Measurements from ENCODE around the gene CCDC146. TPM values are rescaled to one million over a fixed set of nuclear protein-coding genes. Genes with fewer than 3 reads are reported as not detected.

The CCDC146 gene
- total and polyA plus RNA-seq, 2 of the 8 experiments (the other 6 are each of a cell fraction or from before 2014, with no cell fraction given), result 0.88 to 2.4 TPM

DNA sequence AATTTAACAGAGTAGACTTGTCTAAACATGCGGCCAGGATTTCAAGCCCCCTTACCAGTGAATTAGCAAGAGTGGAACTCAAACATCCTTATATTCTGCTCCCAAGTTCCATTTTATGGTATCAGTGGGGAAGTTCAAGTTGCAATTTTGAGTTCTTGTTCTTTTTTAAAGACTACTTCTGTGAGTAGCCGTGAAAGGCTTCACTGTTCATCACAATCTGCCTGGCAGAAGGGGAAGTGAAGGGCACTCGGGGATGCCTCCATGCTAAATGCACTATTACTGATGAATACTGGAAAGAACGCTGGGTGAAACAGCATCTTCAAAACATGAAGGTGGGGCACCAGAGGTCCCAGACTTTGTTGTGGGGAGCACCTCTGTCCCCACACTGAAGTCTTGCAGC is 99.7 kb downstream of the CCDC146 start:
- FAIRE-seq, result no peak
- Histone ChIP-seq H2BK120ac (replicated peaks; ENCODE audit: low read depth, low read length) (no peak overlapping the region), H3K36me3 (ENCODE audit: control insufficient read depth in 2 of 4, insufficient read depth in 4 of 4, low read length in 3 of 4) (no peaks in the 10 kb centered on the region)
- TF ChIP-seq BACH1 (IDR thresholded peaks at IDR 0.05; ENCODE audit: low read length), result no peak
- TF ChIP-seq RNF2 (IDR thresholded peaks at IDR 0.05; ENCODE audit: borderline replicate concordance, low read depth, low read length, missing control alignments, poor library complexity, severe bottlenecking), result no peak
- no peak for TF ChIP-seq MAFK (IDR thresholded peaks at IDR 0.05; ENCODE audit: low read depth, low read length)

More for the DNA sequence above, 99.7 kb downstream of the CCDC146 start:
- Histone ChIP-seq H2AK5ac (ENCODE audit: low read depth, low read length) (no peak overlapping the region), H3K4me3 (ENCODE audit: extremely low read depth in 1 of 4, insufficient read depth in 2 of 4, low read depth in 3 of 4, low read length in 4 of 4) (no peak overlapping the region), H3K23me2 (ENCODE audit: low read depth, low read length) (no peaks in the 10 kb centered on the region), H4K8ac (ENCODE audit: extremely low read depth, insufficient read depth, low read length) (no peak overlapping the region), H3K56ac (replicated peaks; ENCODE audit: insufficient read length, low read depth, low read length) (no peak overlapping the region), H3K9me3 (ENCODE audit: insufficient read depth in 2 of 2, low read depth in 1 of 2, low read length in 1 of 2) (peaks cover 0 to 2% of the 10 kb centered on the region in 2 experiments; a peak in 1 of 4 replicates), H2BK20ac (ENCODE audit: low read length) (no peak overlapping the region), H3K9ac (replicated peaks in 1 of 4; ENCODE audit: extremely low read depth in 1 of 4, low read depth in 3 of 4, low read length in 3 of 4) (no peak overlapping the region), H2BK5ac (ENCODE audit: low read depth, low read length) (no peak overlapping the region), H4K91ac (replicated peaks; ENCODE audit: insufficient read length, low read length) (no peak overlapping the region), H2AFZ (ENCODE audit: low read length) (no peak overlapping the region), H2BK12ac (ENCODE audit: low read depth, low read length) (no peak overlapping the region), H3K23ac (ENCODE audit: insufficient read length) (no peak overlapping the region), H3K4me1 (replicated peaks in 1 of 4; ENCODE audit: control insufficient read depth in 3 of 4, insufficient read depth in 4 of 4, low read length in 3 of 4) (no peaks in the 10 kb centered on the region), H2BK15ac (ENCODE audit: low read length) (no peak overlapping the region), H3K14ac (ENCODE audit: insufficient read length) (no peak overlapping the region), H4K20me1 (replicated peaks in 1 of 2; ENCODE audit: control insufficient read depth in 1 of 2, insufficient read depth in 2 of 2, low read length in 2 of 2) (no peaks in the 10 kb centered on the region), H3K18ac (ENCODE audit: extremely low read depth, low read length) (no peak overlapping the region), H3K4me2 (ENCODE audit: insufficient read depth in 1 of 2, low read depth in 2 of 2, low read length in 2 of 2) (no peak overlapping the region), H3K4ac (replicated peaks; ENCODE audit: insufficient read length, low read depth, low read length) (no peak overlapping the region), H4K5ac (ENCODE audit: insufficient read length, low read depth, low read length) (no peak overlapping the region), H3K79me2 (ENCODE audit: control insufficient read depth in 1 of 2, insufficient read depth in 2 of 2, low read length in 2 of 2) (no peaks in the 10 kb centered on the region), H3K27me3 (replicated peaks in 1 of 4; ENCODE audit: control insufficient read depth in 3 of 4, extremely low read depth in 1 of 4, insufficient read depth in 3 of 4, low read length in 3 of 4) (no peaks in the 10 kb centered on the region), H3K27ac (ENCODE audit: low read depth, low read length) (no peak overlapping the region), H3K79me1 (ENCODE audit: low read depth, low read length) (no peaks in the 10 kb centered on the region)
- 91% methylated on average over 4 of the region's 4 CpGs; no CpG with 5 or more reads in 1 of the 2 experiments for WGBS, 2 experiments (ENCODE audit: extremely low coverage in 1 of 2, insufficient coverage in 1 of 2, insufficient read length in 1 of 2, insufficient replicate concordance in 2 of 2, low coverage in 1 of 2, low lambda C conversion rate in 2 of 2, missing lambda C conversion rate in 1 of 2)
- ChIA-PET POLR2A (ENCODE audit: partially characterized antibody) (no interaction called here), CTCF (ENCODE audit: partially characterized antibody) (interaction anchor here (1.5 kb wide), 1 partner anchor 25 kb away, joined by 3 read pairs; no protein-coding TSS in a partner anchor)
- DNase-seq (ENCODE audit: low read depth in 1 of 2, low spot score in 2 of 2), result no peak

Measured in H1 (cell line).